BE2C (cell line): ENCODE measurements around the gene HES4.

Source experiments
- DNase-seq: peaks from one replicate; pipeline ENCODE4 v3.0.0-alpha.2; 2020
- H3K27me3 ChIP-seq: fragments of 250-450 bp; sonication (Bioruptor Pico); 2 replicates; pipeline ENCODE4 v1.5.1; 2020; ENCODE audit warnings: mild to moderate bottlenecking
- H3K36me3 ChIP-seq: fragments of 250-450 bp; sonication (Bioruptor Pico); 2 replicates; pipeline ENCODE4 v1.5.1; 2020; ENCODE audit warnings: mild to moderate bottlenecking
- H3K4me1 ChIP-seq: fragments of 250-450 bp; sonication (Bioruptor Pico); 2 replicates; pipeline ENCODE4 v1.5.1; 2020
- H3K4me3 ChIP-seq: 2 replicates; pipeline ENCODE4 v1.5.1; 2011; ENCODE audit warnings: low read depth, low read length
- H3K9me3 ChIP-seq: fragments of 250-450 bp; sonication (Bioruptor Pico); 2 replicates; pipeline ENCODE4 v1.5.1; 2020
- TF ChIP-seq, protein P1 (sequence below): IDR thresholded peaks from 2 replicates; pipeline ENCODE4 v1.5.1; 2012; ENCODE audit warnings: mild to moderate bottlenecking, low read depth, low read length

Gene HES4

DNA sequence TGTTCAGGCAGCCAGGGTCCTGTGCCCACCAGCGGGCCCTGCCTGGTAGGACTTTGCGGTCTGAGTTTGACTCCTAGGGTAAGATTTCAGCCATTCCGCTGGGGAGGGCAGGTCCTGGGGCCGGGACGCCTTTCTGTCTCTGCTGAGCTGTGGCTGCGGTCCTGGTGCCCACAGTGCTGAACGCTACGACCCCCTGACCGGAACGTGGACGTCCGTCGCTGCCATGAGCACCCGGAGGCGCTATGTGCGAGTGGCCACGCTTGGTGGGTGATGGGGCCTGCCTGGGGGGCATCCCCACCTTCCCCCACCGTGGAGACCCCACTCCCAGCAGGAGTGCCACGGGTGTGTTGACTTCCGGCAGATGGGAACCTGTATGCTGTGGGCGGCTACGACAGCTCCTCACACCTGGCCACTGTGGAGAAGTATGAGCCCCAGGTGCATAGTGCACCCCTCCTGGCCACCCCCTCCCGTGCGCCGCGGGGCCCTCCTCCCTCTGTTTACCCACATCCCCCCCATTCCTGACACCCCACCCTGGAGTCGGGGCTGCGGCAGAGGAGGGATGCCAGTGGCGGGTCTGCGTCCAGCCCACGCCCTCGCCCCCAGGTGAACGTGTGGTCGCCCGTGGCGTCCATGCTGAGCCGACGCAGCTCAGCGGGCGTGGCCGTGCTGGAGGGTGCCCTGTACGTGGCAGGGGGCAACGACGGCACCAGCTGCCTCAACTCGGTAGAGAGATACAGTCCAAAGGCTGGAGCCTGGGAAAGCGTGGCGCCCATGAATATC, 36.0 kb downstream of the HES4 start:
- Histone ChIP-seq H3K9me3 (no peaks in the 10 kb centered on the region), H3K36me3 (peaks cover 21% of the 10 kb centered on the region), H3K27me3 (0 out of 2 replicates have a peak, but pooled peaks cover 3% of the 10 kb centered on the region), H3K4me3 (no peak overlapping the region), H3K4me1 (peaks cover 4% of the 10 kb centered on the region)
- TF ChIP-seq, protein P1, sequence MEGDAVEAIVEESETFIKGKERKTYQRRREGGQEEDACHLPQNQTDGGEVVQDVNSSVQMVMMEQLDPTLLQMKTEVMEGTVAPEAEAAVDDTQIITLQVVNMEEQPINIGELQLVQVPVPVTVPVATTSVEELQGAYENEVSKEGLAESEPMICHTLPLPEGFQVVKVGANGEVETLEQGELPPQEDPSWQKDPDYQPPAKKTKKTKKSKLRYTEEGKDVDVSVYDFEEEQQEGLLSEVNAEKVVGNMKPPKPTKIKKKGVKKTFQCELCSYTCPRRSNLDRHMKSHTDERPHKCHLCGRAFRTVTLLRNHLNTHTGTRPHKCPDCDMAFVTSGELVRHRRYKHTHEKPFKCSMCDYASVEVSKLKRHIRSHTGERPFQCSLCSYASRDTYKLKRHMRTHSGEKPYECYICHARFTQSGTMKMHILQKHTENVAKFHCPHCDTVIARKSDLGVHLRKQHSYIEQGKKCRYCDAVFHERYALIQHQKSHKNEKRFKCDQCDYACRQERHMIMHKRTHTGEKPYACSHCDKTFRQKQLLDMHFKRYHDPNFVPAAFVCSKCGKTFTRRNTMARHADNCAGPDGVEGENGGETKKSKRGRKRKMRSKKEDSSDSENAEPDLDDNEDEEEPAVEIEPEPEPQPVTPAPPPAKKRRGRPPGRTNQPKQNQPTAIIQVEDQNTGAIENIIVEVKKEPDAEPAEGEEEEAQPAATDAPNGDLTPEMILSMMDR, result no peak
- DNase-seq, result no peak

DNA sequence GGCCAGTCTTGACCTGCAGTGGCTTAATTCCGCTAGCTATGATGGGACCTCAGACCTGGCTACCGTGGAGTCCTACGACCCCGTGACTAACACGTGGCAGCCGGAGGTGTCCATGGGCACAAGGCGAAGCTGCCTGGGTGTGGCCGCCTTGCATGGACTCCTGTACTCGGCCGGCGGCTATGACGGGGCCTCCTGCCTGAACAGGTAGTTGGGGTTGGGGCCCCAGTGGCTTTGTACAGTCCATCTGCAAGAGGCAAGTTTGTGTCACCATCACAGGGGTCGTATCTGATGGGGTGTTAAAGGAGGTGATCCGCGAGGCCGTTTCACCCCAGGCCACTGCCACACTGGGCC, 36.6 kb downstream of the HES4 start:
- Histone ChIP-seq H3K36me3 (peaks cover 21% of the 10 kb centered on the region), H3K4me3 (no peak overlapping the region), H3K4me1 (peaks cover 4% of the 10 kb centered on the region), H3K9me3 (no peaks in the 10 kb centered on the region), H3K27me3 (0 out of 2 replicates have a peak, but pooled peaks cover 3% of the 10 kb centered on the region)
- TF ChIP-seq, protein P1, result no peak
- DNase-seq, result no peak

DNA sequence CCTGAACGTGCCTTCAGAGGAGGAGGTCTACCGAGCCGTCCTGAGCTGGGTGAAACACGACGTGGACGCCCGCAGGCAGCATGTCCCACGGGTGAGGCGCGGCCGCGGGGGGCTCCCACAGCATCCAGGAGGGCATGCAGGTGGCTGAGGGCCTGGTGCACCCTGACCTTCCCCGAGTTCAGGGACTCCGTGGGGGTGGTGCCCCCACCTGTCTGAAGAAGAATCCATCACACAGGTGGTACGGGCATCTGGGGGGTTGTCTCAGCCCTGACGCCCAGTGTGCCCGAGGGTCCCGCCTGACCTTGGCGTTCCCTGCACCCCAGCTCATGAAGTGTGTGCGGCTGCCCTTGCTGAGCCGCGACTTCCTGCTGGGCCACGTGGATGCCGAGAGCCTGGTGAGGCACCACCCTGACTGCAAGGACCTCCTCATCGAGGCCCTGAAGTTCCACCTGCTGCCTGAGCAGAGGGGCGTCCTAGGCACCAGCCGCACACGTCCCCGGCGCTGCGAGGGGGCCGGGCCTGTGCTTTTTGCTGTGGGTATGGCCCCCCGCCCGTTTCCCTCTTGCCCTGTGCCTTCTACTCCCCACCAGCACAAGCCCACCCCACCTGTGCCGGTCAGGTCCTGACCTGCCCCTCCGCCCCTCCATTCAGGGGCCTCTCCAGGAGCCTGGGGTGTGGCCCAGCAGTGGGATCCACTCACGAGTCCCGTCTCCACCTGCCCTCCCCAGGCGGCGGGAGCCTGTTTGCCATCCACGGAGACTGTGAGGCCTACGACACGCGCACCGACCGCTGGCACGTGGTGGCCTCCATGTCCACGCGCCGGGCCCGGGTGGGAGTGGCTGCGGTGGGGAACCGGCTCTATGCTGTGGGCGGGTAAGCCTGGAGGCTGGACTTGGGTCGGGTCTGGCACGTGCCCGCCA, 37.3 kb downstream of the HES4 start:
- peaks cover 4% of the 10 kb centered on the region for H3K4me1 ChIP-seq
- TF ChIP-seq, protein P1, result no peak
- no peaks in the 10 kb centered on the region for H3K9me3 ChIP-seq
- H3K27me3 ChIP-seq, result 0 out of 2 replicates have a peak, but pooled peaks cover 3% of the 10 kb centered on the region
- H3K4me3 ChIP-seq, result no peak overlapping the region
- no peak for DNase-seq
- H3K36me3 ChIP-seq, result peaks cover 21% of the 10 kb centered on the region

DNA sequence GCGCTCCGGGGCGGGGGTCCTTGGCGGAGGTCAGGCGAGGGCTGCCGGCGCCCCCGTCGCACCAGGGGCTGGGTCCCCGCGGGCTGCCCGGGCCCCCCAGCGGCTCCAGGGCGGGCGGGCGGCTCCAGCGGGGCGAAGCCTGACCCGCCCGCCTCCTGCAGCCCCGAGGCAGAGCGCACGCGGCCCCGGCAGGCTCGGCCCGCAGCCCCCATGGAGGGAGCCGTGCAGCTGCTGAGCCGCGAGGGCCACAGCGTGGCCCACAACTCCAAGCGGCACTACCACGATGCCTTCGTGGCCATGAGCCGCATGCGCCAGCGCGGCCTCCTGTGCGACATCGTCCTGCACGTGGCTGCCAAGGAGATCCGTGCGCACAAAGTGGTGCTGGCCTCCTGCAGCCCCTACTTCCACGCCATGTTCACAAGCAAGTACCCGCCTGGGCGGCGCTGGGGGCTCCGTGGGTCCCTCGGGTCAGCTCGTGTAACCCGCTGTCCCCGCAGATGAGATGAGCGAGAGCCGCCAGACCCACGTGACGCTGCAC, 38.7 kb downstream of the HES4 start:
- H3K27me3 ChIP-seq, result no peaks in the 10 kb centered on the region
- no peak for DNase-seq
- H3K4me3 ChIP-seq, result peak overlapping the region; percentile 66
- peaks cover 28% of the 10 kb centered on the region for H3K36me3 ChIP-seq
- no peaks in the 10 kb centered on the region for H3K9me3 ChIP-seq
- no peaks in the 10 kb centered on the region for H3K4me1 ChIP-seq
- TF ChIP-seq, protein P1, result no peak

DNA sequence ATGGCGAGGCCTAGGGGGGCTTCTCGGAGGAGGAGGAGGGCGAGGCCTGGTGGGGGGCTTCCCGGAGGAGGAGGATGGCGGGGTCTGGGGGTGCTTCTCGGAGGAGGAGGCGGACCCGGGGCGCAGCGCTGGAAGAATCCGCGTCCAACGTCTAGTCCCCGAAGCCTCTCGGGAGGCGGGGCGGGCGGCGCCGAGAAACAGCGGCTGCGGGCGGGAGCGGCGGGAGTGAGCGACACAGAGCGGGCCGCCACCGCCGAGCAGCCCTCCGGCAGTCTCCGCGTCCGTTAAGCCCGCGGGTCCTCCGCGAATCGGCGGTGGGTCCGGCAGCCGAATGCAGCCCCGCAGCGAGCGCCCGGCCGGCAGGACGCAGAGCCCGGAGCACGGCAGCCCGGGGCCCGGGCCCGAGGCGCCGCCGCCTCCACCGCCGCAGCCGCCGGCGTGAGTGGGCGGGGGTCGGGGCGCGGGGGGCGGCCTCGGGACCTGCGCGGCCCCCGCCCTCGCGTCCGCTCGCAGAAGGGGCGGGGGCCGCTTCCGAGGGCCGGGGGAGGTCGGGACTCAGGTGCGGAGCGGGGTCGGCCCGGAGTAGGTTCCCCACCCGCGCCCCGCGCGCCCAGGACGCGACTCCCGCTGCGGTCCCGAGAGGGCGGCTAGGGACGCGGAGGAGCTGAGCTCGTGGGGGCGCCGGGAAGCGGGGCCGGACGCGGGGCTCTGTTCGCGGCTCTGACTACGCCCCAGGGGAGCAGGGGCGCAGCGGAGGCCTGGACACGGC, 39.4 kb downstream of the HES4 start, which contains the start of gene KLHL17:
Gene KLHL17, plus strand, starts transcription at position 222 of the 769 bp plus-strand sequence. Its CDS starts 110 bp downstream, at position 332.
- H3K4me3 ChIP-seq, result peak within 1 kb of the TSS; percentile 66
- peaks cover 35% of the 10 kb centered on the region for H3K36me3 ChIP-seq
- TF ChIP-seq, protein P1, result no peak
- no peaks in the 10 kb centered on the region for H3K27me3 ChIP-seq
- DNase-seq, result peak; percentile 91
- no peaks in the 10 kb centered on the region for H3K4me1 ChIP-seq
- H3K9me3 ChIP-seq, result no peaks in the 10 kb centered on the region
